Esophagus squamous epithelium (tissue), 4 donors: ENCODE results near the gene ITGB2.

ENCODE experiments used
- CTCF ChIP-seq, 6 experiments: fragments of 450-650 bp in 4 of 6; fragments of 200-600 bp in 2 of 6; sonication (generic) in 2 of 6; IDR thresholded peaks; one replicate each; pipeline ENCODE4 v1.5.1; 2016 to 2019; ENCODE audit warnings: antibody characterized with exemption in 6 of 6, mild to moderate bottlenecking in 4 of 6, moderate library complexity in 4 of 6
- POLR2A ChIP-seq, 4 donors: fragments of 450-650 bp; IDR thresholded peaks; one replicate each; pipeline ENCODE4 v1.6.1; 2017; ENCODE audit warnings: antibody characterized with exemption in 4 of 4, mild to moderate bottlenecking in 4 of 4, moderate library complexity in 3 of 4

- TF ChIP-seq POLR2A (IDR thresholded peaks at IDR 0.05), result no peak
- no peak for TF ChIP-seq CTCF (IDR thresholded peaks at IDR 0.05)
Measured at GRCh38 chr21:44888581-44889550, 31.8 kb downstream of the ITGB2 start.
